Neural cell (in vitro differentiated cells): ENCODE results near the gene KIF4A.

Source experiments
- EP300 ChIP-seq: fragments of 450-650 bp; conservative IDR thresholded peaks from 2 replicates; pipeline ENCODE4 v1.6.1; 2014; ENCODE audit warnings: antibody characterized with exemption, mild to moderate bottlenecking, moderate library complexity; ENCODE audit not compliant: poor library complexity, severe bottlenecking
- EZH2 ChIP-seq: fragments of 200-600, 300-800 bp; shearing (Covaris generic), sonication (generic); IDR thresholded peaks from 2 replicates; pipeline ENCODE4 v1.6.1; 2014; ENCODE audit warnings: antibody characterized with exemption, low read length, borderline replicate concordance, mild to moderate bottlenecking; ENCODE audit not compliant: insufficient read depth, poor library complexity, severe bottlenecking
- MXI1 ChIP-seq: fragments of 450-650 bp; conservative IDR thresholded peaks from 2 replicates; pipeline ENCODE4 v1.6.1; 2014; ENCODE audit warnings: antibody characterized with exemption, mild to moderate bottlenecking; ENCODE audit not compliant: poor library complexity, severe bottlenecking
- POLR2AphosphoS5 ChIP-seq: IDR thresholded peaks from 2 replicates; pipeline ENCODE4 v1.6.1; 2012
- RAD21 ChIP-seq: fragments of 450-650 bp; conservative IDR thresholded peaks from 2 replicates; pipeline ENCODE4 v1.6.1; 2014; ENCODE audit warnings: antibody characterized with exemption, mild to moderate bottlenecking, moderate library complexity
- SMC3 ChIP-seq: fragments of 450-650 bp; conservative IDR thresholded peaks from 2 replicates; pipeline ENCODE4 v1.6.1; 2014; ENCODE audit warnings: antibody characterized with exemption, mild to moderate bottlenecking, moderate library complexity; ENCODE audit not compliant: poor library complexity
- TAF1 ChIP-seq: IDR thresholded peaks from 2 replicates; pipeline ENCODE4 v1.6.1; 2012; ENCODE audit warnings: low read depth
- TF ChIP-seq, protein P1 (sequence below): fragments of 450-650 bp; IDR thresholded peaks from 2 replicates; pipeline ENCODE4 v1.5.1; 2014; ENCODE audit warnings: antibody characterized with exemption, mild to moderate bottlenecking, moderate library complexity; ENCODE audit not compliant: poor library complexity, severe bottlenecking
- TF ChIP-seq, protein P2 (sequence below): IDR thresholded peaks from 2 replicates; pipeline ENCODE4 v1.6.1; 2012; ENCODE audit warnings: borderline replicate concordance

DNA sequence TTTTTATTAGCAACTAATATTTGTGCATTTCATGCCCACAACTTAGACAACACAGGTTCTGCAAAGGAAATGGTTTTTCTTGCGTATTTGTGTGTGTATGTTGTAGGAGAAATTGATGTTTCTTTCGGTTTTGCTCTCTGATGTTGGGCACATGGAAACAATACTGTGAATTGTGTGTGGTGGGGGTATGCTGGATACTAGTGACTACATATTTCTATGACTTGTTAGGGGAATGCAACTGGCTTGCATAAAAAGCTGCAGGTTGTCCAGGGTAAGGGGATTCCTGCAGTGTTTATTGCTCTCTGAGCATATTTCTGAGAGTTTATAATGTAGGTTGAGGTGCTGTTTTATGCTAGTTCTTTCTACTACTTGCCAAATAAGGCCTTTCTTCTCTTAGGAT is 166.4 kb downstream of the KIF4A start:
- TF ChIP-seq, protein P1, sequence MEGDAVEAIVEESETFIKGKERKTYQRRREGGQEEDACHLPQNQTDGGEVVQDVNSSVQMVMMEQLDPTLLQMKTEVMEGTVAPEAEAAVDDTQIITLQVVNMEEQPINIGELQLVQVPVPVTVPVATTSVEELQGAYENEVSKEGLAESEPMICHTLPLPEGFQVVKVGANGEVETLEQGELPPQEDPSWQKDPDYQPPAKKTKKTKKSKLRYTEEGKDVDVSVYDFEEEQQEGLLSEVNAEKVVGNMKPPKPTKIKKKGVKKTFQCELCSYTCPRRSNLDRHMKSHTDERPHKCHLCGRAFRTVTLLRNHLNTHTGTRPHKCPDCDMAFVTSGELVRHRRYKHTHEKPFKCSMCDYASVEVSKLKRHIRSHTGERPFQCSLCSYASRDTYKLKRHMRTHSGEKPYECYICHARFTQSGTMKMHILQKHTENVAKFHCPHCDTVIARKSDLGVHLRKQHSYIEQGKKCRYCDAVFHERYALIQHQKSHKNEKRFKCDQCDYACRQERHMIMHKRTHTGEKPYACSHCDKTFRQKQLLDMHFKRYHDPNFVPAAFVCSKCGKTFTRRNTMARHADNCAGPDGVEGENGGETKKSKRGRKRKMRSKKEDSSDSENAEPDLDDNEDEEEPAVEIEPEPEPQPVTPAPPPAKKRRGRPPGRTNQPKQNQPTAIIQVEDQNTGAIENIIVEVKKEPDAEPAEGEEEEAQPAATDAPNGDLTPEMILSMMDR, result no peak
- TF ChIP-seq POLR2AphosphoS5, result no peak
- TF ChIP-seq, protein P2, sequence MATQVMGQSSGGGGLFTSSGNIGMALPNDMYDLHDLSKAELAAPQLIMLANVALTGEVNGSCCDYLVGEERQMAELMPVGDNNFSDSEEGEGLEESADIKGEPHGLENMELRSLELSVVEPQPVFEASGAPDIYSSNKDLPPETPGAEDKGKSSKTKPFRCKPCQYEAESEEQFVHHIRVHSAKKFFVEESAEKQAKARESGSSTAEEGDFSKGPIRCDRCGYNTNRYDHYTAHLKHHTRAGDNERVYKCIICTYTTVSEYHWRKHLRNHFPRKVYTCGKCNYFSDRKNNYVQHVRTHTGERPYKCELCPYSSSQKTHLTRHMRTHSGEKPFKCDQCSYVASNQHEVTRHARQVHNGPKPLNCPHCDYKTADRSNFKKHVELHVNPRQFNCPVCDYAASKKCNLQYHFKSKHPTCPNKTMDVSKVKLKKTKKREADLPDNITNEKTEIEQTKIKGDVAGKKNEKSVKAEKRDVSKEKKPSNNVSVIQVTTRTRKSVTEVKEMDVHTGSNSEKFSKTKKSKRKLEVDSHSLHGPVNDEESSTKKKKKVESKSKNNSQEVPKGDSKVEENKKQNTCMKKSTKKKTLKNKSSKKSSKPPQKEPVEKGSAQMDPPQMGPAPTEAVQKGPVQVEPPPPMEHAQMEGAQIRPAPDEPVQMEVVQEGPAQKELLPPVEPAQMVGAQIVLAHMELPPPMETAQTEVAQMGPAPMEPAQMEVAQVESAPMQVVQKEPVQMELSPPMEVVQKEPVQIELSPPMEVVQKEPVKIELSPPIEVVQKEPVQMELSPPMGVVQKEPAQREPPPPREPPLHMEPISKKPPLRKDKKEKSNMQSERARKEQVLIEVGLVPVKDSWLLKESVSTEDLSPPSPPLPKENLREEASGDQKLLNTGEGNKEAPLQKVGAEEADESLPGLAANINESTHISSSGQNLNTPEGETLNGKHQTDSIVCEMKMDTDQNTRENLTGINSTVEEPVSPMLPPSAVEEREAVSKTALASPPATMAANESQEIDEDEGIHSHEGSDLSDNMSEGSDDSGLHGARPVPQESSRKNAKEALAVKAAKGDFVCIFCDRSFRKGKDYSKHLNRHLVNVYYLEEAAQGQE, result no peak
- TF ChIP-seq EZH2, result no peak
- TF ChIP-seq MXI1, result no peak
- TF ChIP-seq SMC3, result no peak
- no peak for TF ChIP-seq TAF1
- TF ChIP-seq EP300, result no peak
- TF ChIP-seq RAD21, result no peak
